Mesothelial cell of epicardium (in vitro differentiated cells): ENCODE data around the gene ZIC5. TPM values are rescaled to one million over a fixed set of nuclear protein-coding genes. Genes with fewer than 3 reads are reported as not detected.

Experiments
- DNase-seq, 2 experiments: peaks; one replicate each; pipeline ENCODE4 v3.0.0; 2021; ENCODE audit warnings: low spot score in 2 of 2; ENCODE audit not compliant: unreplicated experiment in 2 of 2
- H3K27ac Mint-ChIP-seq: 2 replicates; pipeline ENCODE4 v1.8.0; 2021; ENCODE audit warnings: mixed read lengths
- H3K27me3 Mint-ChIP-seq: 2 replicates; pipeline ENCODE4 v1.8.0; 2021; ENCODE audit warnings: low read depth, mixed read lengths
- H3K36me3 Mint-ChIP-seq: 2 replicates; pipeline ENCODE4 v1.8.0; 2021; ENCODE audit warnings: mixed read lengths
- H3K4me1 Mint-ChIP-seq: 2 replicates; pipeline ENCODE4 v1.8.0; 2021; ENCODE audit warnings: mixed read lengths
- H3K4me3 Mint-ChIP-seq: 2 replicates; pipeline ENCODE4 v1.8.0; 2021; ENCODE audit warnings: mild to moderate bottlenecking, moderate library complexity, mixed read lengths
- H3K9me3 Mint-ChIP-seq: 2 replicates; pipeline ENCODE4 v1.8.0; 2021; ENCODE audit warnings: mixed read lengths
- CTCF ChIP-seq: fragments of 200-600 bp; sonication (generic); IDR thresholded peaks from one replicate; pipeline ENCODE4 v1.5.0; 2021; ENCODE audit warnings: antibody characterized with exemption; ENCODE audit not compliant: unreplicated experiment
- total RNA-seq: library from RNA; stranded (reverse); gene quantifications from 3 replicates; pipeline ENCODE4 v1.2.1, GENCODE V29; 2021

The ZIC5 gene
- total RNA-seq, 1 donor from 2014 or later, result not detected

DNA sequence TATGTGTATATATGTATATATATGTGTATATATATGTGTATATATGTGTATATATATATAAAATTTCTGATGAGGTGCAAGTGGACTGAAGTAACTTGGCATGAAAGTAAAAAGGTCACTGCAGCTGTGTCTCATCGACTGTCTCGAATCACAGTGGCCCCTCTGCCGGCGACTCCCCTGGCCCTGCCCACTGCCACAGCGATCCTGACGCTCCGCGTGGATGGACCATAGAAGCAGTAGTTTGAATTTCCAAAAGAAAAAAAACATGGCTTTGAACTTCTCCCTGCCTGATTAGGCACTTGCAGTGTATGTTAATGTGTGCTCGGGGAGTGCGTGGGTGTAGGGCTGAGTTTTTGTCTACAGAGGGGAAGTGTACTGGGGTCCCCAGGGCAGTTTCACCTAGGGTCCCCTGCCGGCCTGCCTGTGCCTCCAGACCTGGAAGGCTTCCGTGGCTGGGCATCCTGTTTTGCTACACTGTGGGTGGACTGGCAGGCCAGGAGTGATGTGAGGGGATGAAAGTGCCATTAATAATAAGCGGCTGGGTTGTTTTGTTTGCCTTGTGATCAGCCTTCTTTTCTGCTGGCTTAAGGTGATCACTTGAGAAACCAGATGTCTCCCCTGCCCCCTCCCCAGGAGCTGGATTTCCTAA lies 10.8 kb downstream of the ZIC5 start:
- H3K27ac Mint-ChIP-seq, result no peak overlapping the region
- no peak for TF ChIP-seq CTCF
- peaks cover 93% of the 10 kb centered on the region for H3K27me3 Mint-ChIP-seq
- DNase-seq, result no peak
- H3K36me3 Mint-ChIP-seq, result no peaks in the 10 kb centered on the region
- no peak overlapping the region for H3K4me3 Mint-ChIP-seq
- peaks cover 19% of the 10 kb centered on the region for H3K4me1 Mint-ChIP-seq
- H3K9me3 Mint-ChIP-seq, result no peaks in the 10 kb centered on the region

- TF ChIP-seq CTCF, result no peak
- Mint-ChIP-seq H3K4me1 (peaks cover 19% of the 10 kb centered on the region), H3K4me3 (no peak overlapping the region), H3K36me3 (no peaks in the 10 kb centered on the region), H3K27ac (no peak overlapping the region), H3K27me3 (peaks cover 97% of the 10 kb centered on the region), H3K9me3 (no peaks in the 10 kb centered on the region)
- DNase-seq, result no peak
These were observed 11.9 kb downstream of the ZIC5 start for GRCh38 chr13:99959540-99960230.

DNA sequence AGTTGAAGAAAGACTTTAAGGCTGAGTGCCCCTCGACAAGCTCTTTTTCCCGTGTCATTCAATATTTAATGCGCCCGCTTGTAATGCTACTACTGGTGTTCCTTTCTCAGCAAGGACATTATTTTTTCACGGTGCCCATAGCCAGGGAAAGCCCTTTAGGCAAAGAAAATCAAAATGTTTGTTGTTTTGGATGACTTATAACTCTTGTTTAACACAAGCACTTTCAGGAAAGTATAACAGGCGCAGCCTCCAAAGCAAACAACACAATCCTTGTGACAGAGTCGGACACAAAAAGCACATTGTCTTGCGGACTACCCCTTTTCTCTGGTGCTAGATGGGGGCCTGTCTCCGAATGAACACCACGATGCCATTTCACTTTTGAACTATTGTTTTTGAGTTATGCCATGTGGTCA lies 12.4 kb downstream of the ZIC5 start:
- Mint-ChIP-seq H3K4me1 (peaks cover 19% of the 10 kb centered on the region), H3K27me3 (peaks cover 97% of the 10 kb centered on the region), H3K4me3 (no peak overlapping the region), H3K36me3 (no peaks in the 10 kb centered on the region), H3K27ac (no peak overlapping the region), H3K9me3 (no peaks in the 10 kb centered on the region)
- DNase-seq, result no peak
- TF ChIP-seq CTCF, result no peak

DNA sequence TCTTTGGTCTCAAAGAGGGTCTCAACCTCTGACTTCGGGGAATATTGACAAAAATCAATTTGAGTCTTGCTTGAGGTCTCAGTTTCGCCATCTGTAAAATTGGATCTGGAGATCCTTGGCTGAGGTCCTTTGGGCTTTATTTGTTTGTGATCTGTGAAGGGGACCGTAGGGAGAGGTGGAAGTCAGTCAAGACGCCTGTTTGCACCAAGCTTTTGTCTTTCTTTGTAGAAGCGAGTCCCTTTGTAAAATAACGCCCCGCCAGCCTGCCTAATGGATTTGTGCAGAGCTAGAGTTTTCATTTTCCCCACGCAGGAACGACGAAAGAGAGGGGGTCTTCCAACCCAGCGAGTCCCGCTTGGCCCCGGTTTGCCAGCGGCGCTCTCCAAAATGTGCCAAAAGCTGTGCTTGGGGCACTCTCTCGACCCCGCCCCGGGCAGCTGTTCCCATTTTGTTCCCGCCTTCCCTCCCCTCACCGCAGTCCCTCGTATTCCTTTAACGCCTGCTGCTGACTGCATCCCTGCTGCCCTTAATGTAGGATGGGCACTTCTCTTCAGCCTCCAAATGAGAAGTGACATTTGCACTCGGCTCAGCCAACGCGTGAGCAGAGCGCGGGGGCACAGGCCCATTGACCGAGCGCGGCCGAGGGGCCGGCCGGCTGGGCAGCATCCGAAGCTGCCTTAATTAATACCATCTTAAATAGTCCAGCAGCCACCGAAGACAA lies 13.0 kb downstream of the ZIC5 start:
- Mint-ChIP-seq H3K9me3 (no peaks in the 10 kb centered on the region), H3K27ac (no peak overlapping the region), H3K36me3 (no peaks in the 10 kb centered on the region), H3K27me3 (peaks cover 97% of the 10 kb centered on the region), H3K4me3 (no peak overlapping the region), H3K4me1 (peaks cover 19% of the 10 kb centered on the region)
- DNase-seq, result no peak
- TF ChIP-seq CTCF, result no peak

DNA sequence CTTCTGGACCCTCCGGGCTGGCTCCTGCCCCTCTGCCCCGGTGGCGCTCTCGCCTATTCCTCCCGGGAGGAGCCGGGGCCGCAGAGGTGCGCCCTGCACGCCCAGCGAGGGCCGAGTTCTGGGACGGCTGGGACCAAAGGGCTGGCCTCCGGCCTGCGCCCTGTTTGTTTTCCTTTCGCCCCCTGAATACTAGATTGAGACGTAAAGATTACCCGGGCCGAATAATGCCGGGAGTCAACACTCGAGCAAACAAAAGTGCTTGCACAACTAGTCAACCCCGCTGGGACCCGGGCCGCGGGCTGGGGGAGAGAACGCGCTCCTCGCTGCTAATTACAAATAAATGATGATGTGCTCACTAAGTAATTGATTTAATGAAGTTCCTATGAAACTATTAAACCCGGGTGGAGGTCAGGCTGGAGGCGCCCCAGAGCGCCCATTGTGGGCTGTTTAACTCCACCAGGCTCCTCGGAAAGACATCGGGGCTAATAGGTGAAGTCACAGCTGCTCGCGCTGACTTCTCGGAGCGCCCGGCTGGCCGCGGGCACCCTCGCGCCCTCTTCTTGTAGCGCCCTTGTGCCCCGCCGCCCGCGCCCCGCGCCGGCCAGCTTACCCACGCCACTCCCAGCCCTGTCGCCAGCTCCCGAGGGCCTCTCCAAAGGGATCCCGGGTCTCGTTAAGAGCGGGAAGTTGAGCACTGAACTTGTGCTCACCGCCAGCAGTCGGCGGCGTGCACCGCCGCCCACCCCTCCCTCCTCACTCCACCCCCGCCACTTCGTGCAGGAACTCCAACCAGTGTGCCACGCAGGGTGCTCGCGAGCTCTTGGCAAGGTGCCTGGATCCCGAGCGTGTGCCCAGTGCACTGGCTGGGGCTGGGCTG lies 14.9 kb downstream of the ZIC5 start:
- H3K4me3 Mint-ChIP-seq, result peak overlapping the region; percentile 67

More for the DNA sequence above, 14.9 kb downstream of the ZIC5 start:
- Mint-ChIP-seq H3K4me1 (peaks cover 19% of the 10 kb centered on the region), H3K27ac (no peak overlapping the region), H3K27me3 (peaks cover 96% of the 10 kb centered on the region), H3K36me3 (no peaks in the 10 kb centered on the region), H3K9me3 (no peaks in the 10 kb centered on the region)
- no peak for DNase-seq
- TF ChIP-seq CTCF, result no peak
